ENCODE data around the gene BMAL1.

DNA sequence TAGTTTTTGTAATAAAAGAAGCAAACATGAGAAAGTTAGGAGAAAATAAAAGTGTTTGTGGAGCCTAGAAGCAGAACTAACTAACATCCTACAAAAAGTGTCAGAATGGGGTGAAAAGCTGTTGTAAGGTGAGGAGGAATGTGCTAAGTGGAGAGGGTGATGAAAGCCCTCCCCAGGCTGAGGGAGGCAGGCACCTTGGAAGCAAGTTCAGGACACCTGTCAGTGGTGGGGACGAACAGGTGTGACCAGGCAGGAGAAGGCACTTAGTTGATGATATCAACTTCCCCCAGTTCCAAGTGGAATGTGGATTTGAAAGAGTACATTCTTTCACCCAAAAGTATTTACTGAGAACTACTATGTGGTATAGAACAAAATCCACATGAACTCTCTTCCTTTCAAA, 18.7 kb upstream of the BMAL1 start:
- TF ChIP-seq, protein P1, sequence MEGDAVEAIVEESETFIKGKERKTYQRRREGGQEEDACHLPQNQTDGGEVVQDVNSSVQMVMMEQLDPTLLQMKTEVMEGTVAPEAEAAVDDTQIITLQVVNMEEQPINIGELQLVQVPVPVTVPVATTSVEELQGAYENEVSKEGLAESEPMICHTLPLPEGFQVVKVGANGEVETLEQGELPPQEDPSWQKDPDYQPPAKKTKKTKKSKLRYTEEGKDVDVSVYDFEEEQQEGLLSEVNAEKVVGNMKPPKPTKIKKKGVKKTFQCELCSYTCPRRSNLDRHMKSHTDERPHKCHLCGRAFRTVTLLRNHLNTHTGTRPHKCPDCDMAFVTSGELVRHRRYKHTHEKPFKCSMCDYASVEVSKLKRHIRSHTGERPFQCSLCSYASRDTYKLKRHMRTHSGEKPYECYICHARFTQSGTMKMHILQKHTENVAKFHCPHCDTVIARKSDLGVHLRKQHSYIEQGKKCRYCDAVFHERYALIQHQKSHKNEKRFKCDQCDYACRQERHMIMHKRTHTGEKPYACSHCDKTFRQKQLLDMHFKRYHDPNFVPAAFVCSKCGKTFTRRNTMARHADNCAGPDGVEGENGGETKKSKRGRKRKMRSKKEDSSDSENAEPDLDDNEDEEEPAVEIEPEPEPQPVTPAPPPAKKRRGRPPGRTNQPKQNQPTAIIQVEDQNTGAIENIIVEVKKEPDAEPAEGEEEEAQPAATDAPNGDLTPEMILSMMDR (conservative IDR thresholded peaks at IDR 0.05; ENCODE audit: low read depth, low read length), result no peak
- TF ChIP-seq EZH2 (IDR thresholded peaks at IDR 0.05; ENCODE audit: low read length, unreplicated experiment) (no peak), EZH2phosphoT487 (IDR thresholded peaks at IDR 0.05; ENCODE audit: borderline replicate concordance, low read length) (no peak)
